T-cell (primary cell): Measurements from ENCODE around the gene IRF2BP2. TPM values are rescaled to one million over a fixed set of nuclear protein-coding genes. Genes with fewer than 3 reads are reported as not detected.

ENCODE experiments used
- ATAC-seq, 4 experiments: fragments of 200-7000 bp in 3 of 4; fragments of 150-1000 bp in 1 of 4; cut with Tn5 transposase; replicated peaks in 1 of 4; 1 replicate in 3 of 4; 2 replicates in 1 of 4; pipeline ENCODE4 v1.10.0; 2021; ENCODE audit warnings: moderate library complexity in 3 of 4, mild to moderate bottlenecking in 2 of 4, moderate number of reproducible peaks in 1 of 4
- CTCF ChIA-PET, 2 donors: fragments of 300-600 bp; sonication (Branson Sonifier 250); formaldehyde crosslinking; loops; one replicate each; lab custom pipeline; 2022; ENCODE audit warnings: antibody characterized with exemption in 2 of 2; lab: Charles Lee
- POLR2A ChIA-PET, 2 donors: fragments of 300-600 bp; sonication (Branson Sonifier 250); formaldehyde crosslinking; loops; one replicate each; lab custom pipeline; 2022; ENCODE audit warnings: antibody characterized with exemption in 2 of 2; lab: Charles Lee
- DNase-seq, 35 experiments: peaks; one replicate each; pipeline versions ENCODE4 v3.0.0 to v3.0.0-alpha.2; 2013 to 2023
- H3K27ac ChIP-seq: one replicate; pipeline ENCODE4 v1.5.1; 2013; ENCODE audit warnings: low read length
- H3K27me3 ChIP-seq, 2 experiments: replicated peaks in 1 of 2; 1 replicate in 1 of 2; 2 replicates in 1 of 2; pipeline versions ENCODE4 v1.6.1 to v1.7.0; 2013; ENCODE audit warnings: low read length in 1 of 2, mixed read lengths in 1 of 2; ENCODE audit not compliant: control insufficient read depth in 2 of 2, insufficient read depth in 2 of 2; ENCODE audit errors: extremely low read depth in 1 of 2
- H3K36me3 ChIP-seq, 2 donors: 1 replicate in 1 of 2; 2 replicates in 1 of 2; pipeline versions ENCODE4 v1.6.1 to v1.7.0; 2013; ENCODE audit warnings: low read length in 1 of 2; ENCODE audit not compliant: control insufficient read depth in 2 of 2, insufficient read depth in 1 of 2; ENCODE audit errors: extremely low read depth in 1 of 2
- H3K4me1 ChIP-seq, 2 experiments: 1 replicate in 1 of 2; 2 replicates in 1 of 2; pipeline versions ENCODE4 v1.6.1 to v1.7.0; 2013; ENCODE audit warnings: low read length in 2 of 2, mixed read lengths in 1 of 2; ENCODE audit not compliant: insufficient read depth in 2 of 2, control insufficient read depth in 1 of 2; ENCODE audit errors: extremely low read depth in 1 of 2
- H3K4me3 ChIP-seq, 2 donors: 1 replicate in 1 of 2; 2 replicates in 1 of 2; pipeline versions ENCODE4 v1.5.1 to v1.7.0; 2013; ENCODE audit warnings: mild to moderate bottlenecking in 2 of 2, low read length in 1 of 2, moderate library complexity in 1 of 2; ENCODE audit not compliant: control insufficient read depth in 1 of 2; ENCODE audit errors: extremely low read depth in 1 of 2
- H3K9me3 ChIP-seq: 2 replicates; pipeline ENCODE4 v1.7.0; 2013
- H3K27ac Mint-ChIP-seq, 2 donors: one replicate each; pipeline ENCODE4 v1.8.0; 2020 to 2021; ENCODE audit warnings: mild to moderate bottlenecking in 2 of 2, mixed read lengths in 2 of 2
- H3K27me3 Mint-ChIP-seq, 2 donors: one replicate each; pipeline ENCODE4 v1.8.0; 2021 to 2022; ENCODE audit warnings: mixed read lengths in 2 of 2
- H3K36me3 Mint-ChIP-seq: one replicate; pipeline ENCODE4 v1.8.0; 2021; ENCODE audit warnings: mixed read lengths
- H3K4me1 Mint-ChIP-seq, 3 donors: one replicate each; pipeline ENCODE4 v1.8.0; 2020 to 2022; ENCODE audit warnings: mixed read lengths in 3 of 3, mild to moderate bottlenecking in 1 of 3
- H3K4me3 Mint-ChIP-seq, 3 donors: one replicate each; pipeline ENCODE4 v1.8.0; 2020 to 2022; ENCODE audit warnings: mild to moderate bottlenecking in 3 of 3, mixed read lengths in 3 of 3, moderate library complexity in 3 of 3
- H3K9me3 Mint-ChIP-seq, 3 donors: one replicate each; pipeline ENCODE4 v1.8.0; 2020 to 2022; ENCODE audit warnings: mixed read lengths in 3 of 3
- WGBS: methylation state at CpG from one replicate; pipeline ENCODE4 v1.1.5; 2013; ENCODE audit warnings: missing lambda C conversion rate; ENCODE audit not compliant: insufficient coverage; 5-methylcytosine and 5-hydroxymethylcytosine counted together
- total RNA-seq, 35 experiments: library from RNA in 6 of 35; stranded (reverse) in 6 of 35; fragments of 120-200 nt in 1 of 35; gene quantifications; one replicate each; pipeline versions ENCODE4 v1.2.1 to v1.2.4 and lab custom pipeline; 2013 to 2026

The IRF2BP2 gene
- total RNA-seq, 5 donors from 2014 or later (not counting 1 experiment from before 2014, with no cell fraction given): 141 to 406 (median 163) TPM

DNA sequence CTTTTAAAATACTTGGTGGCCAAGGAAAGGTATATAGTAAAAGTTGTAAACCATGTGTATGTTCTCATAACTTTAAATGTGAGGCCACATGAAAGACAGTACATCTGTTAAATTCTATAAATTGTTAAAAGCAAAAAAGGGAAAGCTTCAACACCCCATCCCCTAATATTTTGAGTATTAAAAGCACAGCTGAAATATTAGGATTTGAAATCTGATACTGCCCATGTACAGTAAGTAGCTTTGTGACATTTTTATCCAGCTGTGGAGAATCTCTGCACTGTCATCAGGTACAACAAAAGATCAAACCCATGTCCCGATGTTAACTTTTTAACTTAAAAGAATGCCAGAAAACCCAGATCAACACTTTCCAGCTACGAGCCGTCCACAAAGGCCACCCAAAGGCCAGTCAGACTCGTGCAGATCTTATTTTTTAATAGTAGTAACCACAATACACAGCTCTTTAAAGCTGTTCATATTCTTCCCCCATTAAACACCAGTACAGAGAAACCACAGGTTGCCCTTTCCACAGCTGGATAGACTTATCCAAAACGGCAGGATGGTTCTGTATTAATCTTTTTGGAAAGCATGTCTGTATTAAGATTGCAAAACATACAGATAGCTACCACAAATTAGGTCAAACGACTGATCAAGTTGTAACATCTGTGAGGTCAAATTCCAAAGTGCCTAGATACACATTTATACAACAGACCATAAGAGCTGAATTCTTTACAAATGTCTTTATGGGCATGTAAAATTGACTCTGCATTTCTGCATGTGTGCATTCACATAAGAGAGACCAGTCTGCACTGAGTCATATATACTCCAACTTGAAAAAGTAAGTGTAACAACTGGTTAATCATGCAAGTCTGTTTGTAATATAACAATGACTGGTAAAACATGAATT is 5.2 kb downstream of the IRF2BP2 start:
- Mint-ChIP-seq H3K4me1 (peaks cover 67 to 78% (median 68%) of the 10 kb centered on the region in 3 donors), H3K36me3 (peaks cover 41% of the 10 kb centered on the region), H3K27me3 (no peaks in the 10 kb centered on the region), H3K9me3 (no peaks in the 10 kb centered on the region), H3K27ac (peak overlapping the region; percentile 80 to 96), H3K4me3 (peak overlapping the region; percentile 90 to 94 (median 90))
- Histone ChIP-seq H3K4me1 (peaks cover 41 to 60% of the 10 kb centered on the region in 2 experiments), H3K36me3 (peaks cover 0 to 17% of the 10 kb centered on the region in 2 donors), H3K27ac (peak overlapping the region; percentile 96), H3K9me3 (no peaks in the 10 kb centered on the region), H3K4me3 (peak overlapping the region; percentile 62 to 87), H3K27me3 (no peaks in the 10 kb centered on the region)
- POLR2A ChIA-PET: interaction anchor here (0.6 to 1.6 kb wide), 7 partner anchors 8 to 321 kb away, joined by 3 to 7 read pairs (median 4); no protein-coding TSS in a partner anchor
- DNase-seq: no peak
- CTCF ChIA-PET: interaction anchor here in 1 of 2 donors (1.2 kb wide), 1 partner anchor 367 kb away, joined by 3 read pairs; no protein-coding TSS in a partner anchor
- ATAC-seq: no peak
- WGBS: 0% methylated on average over 3 of the region's 6 CpGs

DNA sequence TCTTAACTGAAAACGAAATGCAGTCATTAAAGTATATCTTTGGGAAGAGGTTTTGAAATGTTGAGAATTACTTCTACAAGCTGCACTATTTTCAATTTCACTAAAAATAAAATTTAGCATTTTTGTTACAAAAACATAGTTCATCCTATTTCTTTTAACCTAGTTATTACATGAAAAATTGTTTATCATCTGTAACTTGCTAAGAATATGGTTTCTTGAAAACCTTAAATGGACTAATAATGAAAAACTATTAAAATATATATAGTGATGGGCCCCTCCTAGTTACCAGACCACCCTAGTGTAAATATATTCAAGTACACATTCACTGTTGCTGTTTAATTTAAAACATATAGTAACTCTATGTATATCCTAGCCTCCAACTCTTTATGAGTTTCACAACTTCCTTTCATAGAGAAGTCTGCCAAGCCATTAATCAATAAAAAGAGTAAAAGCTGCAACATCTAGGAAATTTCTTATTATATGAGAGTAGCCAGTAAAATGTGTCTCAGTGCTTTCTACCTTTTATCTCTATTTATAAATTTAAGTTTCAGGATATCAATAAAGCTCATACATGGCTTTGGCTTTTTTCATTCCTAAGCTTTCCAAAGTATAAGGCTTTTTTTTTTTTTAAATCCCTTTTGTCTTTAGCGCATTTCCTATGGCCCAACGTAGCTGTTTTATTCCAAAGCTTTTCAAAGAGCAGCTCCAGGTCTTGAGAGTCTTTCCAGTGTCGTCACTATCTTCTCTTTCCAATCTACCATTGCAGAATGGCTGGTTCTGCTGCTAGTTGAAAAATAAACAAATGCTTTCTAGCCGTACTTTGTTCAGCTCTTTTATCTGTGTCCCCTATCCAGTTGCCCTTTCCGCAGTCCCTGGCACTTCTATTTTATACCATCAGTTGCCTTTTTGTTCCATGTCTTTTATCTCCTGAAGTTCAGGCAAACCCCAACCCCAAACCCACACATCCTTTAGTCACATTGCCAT is 6.5 kb downstream of the IRF2BP2 start:
- H3K36me3 Mint-ChIP-seq: peaks cover 41% of the 10 kb centered on the region
- H3K36me3 ChIP-seq: peaks cover 0 to 17% of the 10 kb centered on the region in 2 donors
- H3K27ac ChIP-seq: peak overlapping the region; percentile 96
- DNase-seq (peak in 1 of 35 experiments; percentile 23), ATAC-seq (no peak)
- peak overlapping the region in 1 of 2 donors; percentile 18 for H3K4me3 ChIP-seq
- H3K4me3 Mint-ChIP-seq: peak overlapping the region; percentile 90 to 94 (median 90)
- H3K27ac Mint-ChIP-seq: peak overlapping the region; percentile 86 to 90
- H3K4me1 Mint-ChIP-seq: peaks cover 78 to 80% (median 78%) of the 10 kb centered on the region in 3 donors
- no peaks in the 10 kb centered on the region for H3K27me3 Mint-ChIP-seq
- CTCF ChIA-PET: interaction anchor here (0.6 to 1.2 kb wide), 3 partner anchors 19 to 627 kb away, joined by 3 to 7 read pairs (median 6); no protein-coding TSS in a partner anchor
- POLR2A ChIA-PET: interaction anchor here (0.6 to 4.2 kb wide), 10 partner anchors 9 to 372 kb away, joined by 3 to 23 read pairs (median 6); no protein-coding TSS in a partner anchor
- H3K27me3 ChIP-seq: no peaks in the 10 kb centered on the region
- H3K4me1 ChIP-seq: peaks cover 52 to 69% of the 10 kb centered on the region in 2 experiments
- WGBS: 16% methylated on average over 5 of the region's 6 CpGs
- no peaks in the 10 kb centered on the region for H3K9me3 Mint-ChIP-seq
- H3K9me3 ChIP-seq: no peaks in the 10 kb centered on the region

DNA sequence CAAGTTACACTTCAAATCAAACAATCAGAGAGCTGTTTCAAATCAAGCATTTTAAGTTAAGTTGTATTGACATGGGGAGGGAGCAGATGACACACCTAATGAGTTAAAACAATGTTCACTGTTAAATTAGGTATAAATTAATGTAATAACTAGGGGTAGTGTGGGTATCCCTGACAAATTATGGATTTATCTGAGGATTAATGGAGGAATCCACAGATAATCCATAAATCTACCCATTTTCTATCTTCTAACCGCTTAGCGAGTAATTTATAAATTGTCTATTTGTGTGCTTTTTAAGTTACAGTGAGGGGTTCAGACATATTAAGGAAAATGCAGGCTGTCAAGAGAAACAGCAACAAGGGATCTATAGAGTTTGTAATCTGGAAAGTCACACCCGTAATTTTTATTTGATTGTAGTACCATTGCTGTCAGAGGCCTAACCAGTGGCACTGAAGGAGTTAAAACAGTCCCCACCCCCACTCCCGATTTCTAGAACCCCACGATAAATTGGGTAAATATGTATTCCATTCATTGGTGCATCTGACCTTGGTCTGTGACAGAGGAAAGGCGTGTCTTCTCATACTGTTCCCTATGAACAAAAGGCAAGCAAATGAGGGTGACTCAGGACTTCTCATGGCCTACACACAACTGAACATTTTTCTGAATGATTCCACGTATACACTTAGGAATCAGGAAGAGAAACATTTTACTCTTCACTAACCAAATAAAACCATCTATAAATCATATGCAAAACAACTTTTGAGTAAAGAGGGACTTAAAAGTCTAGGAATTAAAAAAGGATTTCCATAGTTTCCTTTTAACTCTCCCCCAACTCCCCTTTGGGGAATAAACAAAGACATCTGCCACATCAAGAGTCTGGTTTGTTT is 7.4 kb downstream of the IRF2BP2 start:
- H3K36me3 Mint-ChIP-seq: peaks cover 33% of the 10 kb centered on the region
- WGBS: no CpG with 5 or more reads among the region's 7 CpGs
- POLR2A ChIA-PET: interaction anchor here (0.6 to 4.2 kb wide), 6 partner anchors 9 to 373 kb away, joined by 3 to 117 read pairs (median 4); partner anchors contain the start of gene IRF2BP2 (in 1 of the 2)

DNA sequence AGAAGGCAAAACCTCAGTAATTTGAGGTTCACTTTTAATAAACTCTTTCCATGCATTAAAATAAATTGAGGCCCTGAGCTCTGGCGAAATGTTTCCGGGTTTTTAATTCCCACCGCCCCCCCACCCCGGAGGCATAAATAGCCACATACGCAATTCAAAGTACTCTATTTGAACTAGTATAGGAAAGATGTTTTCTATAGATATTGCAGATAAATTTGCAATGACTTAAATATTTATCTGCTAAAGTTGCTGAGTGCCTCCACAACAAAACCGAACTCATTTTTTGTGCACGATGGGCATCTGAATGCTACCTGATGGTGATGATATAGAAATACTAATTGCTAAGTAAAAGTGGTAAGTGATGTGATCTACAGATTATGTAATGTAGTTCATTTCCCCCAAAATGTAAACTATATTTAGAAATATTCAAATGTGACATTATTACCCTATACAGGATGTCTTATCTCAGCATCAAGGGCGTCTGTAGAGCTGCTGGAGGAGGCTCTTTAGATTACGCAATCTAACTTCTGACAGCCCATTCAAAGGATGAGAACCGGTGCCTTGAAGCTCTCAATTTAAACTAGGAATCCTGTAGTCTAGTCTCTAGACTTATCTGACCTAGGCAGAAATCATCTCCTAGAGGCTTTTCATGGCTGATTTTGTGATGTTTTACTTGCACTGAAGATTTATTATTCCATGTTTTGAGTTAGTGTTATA is 8.5 kb downstream of the IRF2BP2 start:
- POLR2A ChIA-PET: interaction anchor here (0.5 to 4.2 kb wide), 12 partner anchors 10 to 534 kb away, joined by 3 to 117 read pairs (median 4); partner anchors contain the start of gene IRF2BP2 (in 1 of the 2)
- H3K27me3 Mint-ChIP-seq: no peaks in the 10 kb centered on the region
- DNase-seq: peak in 20 of 35 experiments; percentile 9 to 78 (median 33)

More for the DNA sequence above, 7.4 kb downstream of the IRF2BP2 start:
- peaks cover 0 to 16% of the 10 kb centered on the region in 2 donors for H3K36me3 ChIP-seq
- DNase-seq (peak in 2 of 35 experiments; percentile 6 to 36), ATAC-seq (no peak)
- no peaks in the 10 kb centered on the region for H3K27me3 ChIP-seq
- H3K27ac ChIP-seq: peak overlapping the region; percentile 96
- no peaks in the 10 kb centered on the region for H3K9me3 ChIP-seq
- H3K4me3 ChIP-seq: no peak overlapping the region
- peak overlapping the region; percentile 86 to 90 for H3K27ac Mint-ChIP-seq
- CTCF ChIA-PET: interaction anchor here in 1 of 2 donors (0.8 to 5.8 kb wide), 3 partner anchors 9 to 123 kb away, joined by 4 to 55 read pairs (median 6); partner anchors contain the start of gene IRF2BP2
- H3K9me3 Mint-ChIP-seq: no peaks in the 10 kb centered on the region
- H3K4me1 Mint-ChIP-seq: peaks cover 70 to 80% (median 80%) of the 10 kb centered on the region in 3 donors
- H3K4me1 ChIP-seq: peaks cover 48 to 69% of the 10 kb centered on the region in 2 experiments
- no peaks in the 10 kb centered on the region for H3K27me3 Mint-ChIP-seq
- peak overlapping the region; percentile 46 to 94 (median 53) for H3K4me3 Mint-ChIP-seq

More for the DNA sequence above, 8.5 kb downstream of the IRF2BP2 start:
- Histone ChIP-seq H3K27ac (peak overlapping the region; percentile 96), H3K27me3 (no peaks in the 10 kb centered on the region), H3K9me3 (no peaks in the 10 kb centered on the region), H3K36me3 (peaks cover 0 to 6% of the 10 kb centered on the region in 2 donors), H3K4me3 (no peak overlapping the region), H3K4me1 (peaks cover 40 to 66% of the 10 kb centered on the region in 2 experiments)
- ATAC-seq: peak; percentile 18 to 42 (median 38)
- peak overlapping the region; percentile 80 to 94 (median 82) for H3K4me3 Mint-ChIP-seq
- WGBS: 0% methylated on average over 2 of the region's 10 CpGs
- H3K27ac Mint-ChIP-seq: peak overlapping the region; percentile 90 to 91
- H3K9me3 Mint-ChIP-seq: no peaks in the 10 kb centered on the region
- H3K4me1 Mint-ChIP-seq: peaks cover 60 to 73% (median 72%) of the 10 kb centered on the region in 3 donors
- CTCF ChIA-PET: interaction anchor here in 1 of 2 donors (0.6 to 5.8 kb wide), 5 partner anchors 10 to 482 kb away, joined by 3 to 55 read pairs (median 5); partner anchors contain the start of gene IRF2BP2
- H3K36me3 Mint-ChIP-seq: peaks cover 24% of the 10 kb centered on the region
